Tibial nerve (tissue), 4 donors: ENCODE results near the gene TRIP10. TPM values are rescaled to one million over a fixed set of nuclear protein-coding genes. Genes with fewer than 3 reads are reported as not detected.
A peak's percentile ranks its signal among the peaks of the same experiment; 100 is the strongest.
"Not testable (repeated sequence)": the region's sequence is repeated elsewhere in the genome, so short reads cannot be mapped to it uniquely, and the experiment has no call there.

Experiments used
- DNase-seq, 2 donors: peaks; one replicate each; pipeline ENCODE4 v3.0.0-alpha.2; 2019; ENCODE audit warnings: low spot score in 2 of 2
- H3K27ac ChIP-seq, 4 donors: fragments of 200-600 bp; sonication (generic) in 3 of 4; one replicate each; pipeline ENCODE4 v1.5.1; 2017 to 2019; ENCODE audit warnings: mild to moderate bottlenecking in 1 of 4
- H3K27me3 ChIP-seq, 2 donors: fragments of 200-600 bp; sonication (generic) in 1 of 2; one replicate each; pipeline versions ENCODE4 v1.5.1 to v1.6.0; 2017 to 2019
- H3K36me3 ChIP-seq, 3 donors: fragments of 200-600 bp; sonication (generic); one replicate each; pipeline ENCODE4 v1.5.1; 2018 to 2019
- H3K4me1 ChIP-seq, 4 donors: fragments of 200-600 bp; sonication (generic) in 3 of 4; one replicate each; pipeline ENCODE4 v1.5.1; 2017 to 2019
- H3K4me3 ChIP-seq, 4 donors: fragments of 200-600 bp; sonication (generic) in 3 of 4; one replicate each; pipeline ENCODE4 v1.5.1; 2017 to 2019; ENCODE audit warnings: mild to moderate bottlenecking in 1 of 4, moderate library complexity in 1 of 4
- H3K9me3 ChIP-seq, 4 donors: fragments of 200-600 bp; sonication (generic) in 3 of 4; one replicate each; pipeline ENCODE4 v1.5.1; 2017 to 2019
- EP300 ChIP-seq, 2 donors: sonication (generic); formaldehyde crosslinking; IDR thresholded peaks; one replicate each; pipeline ENCODE4 v1.6.1; 2017; ENCODE audit warnings: antibody characterized with exemption in 2 of 2, mild to moderate bottlenecking in 1 of 2
- POLR2A ChIP-seq, 2 donors: fragments of 450-650 bp; IDR thresholded peaks; one replicate each; pipeline ENCODE4 v1.6.1; 2017; ENCODE audit warnings: antibody characterized with exemption in 2 of 2, mild to moderate bottlenecking in 2 of 2, moderate library complexity in 2 of 2
- WGBS, 2 donors: methylation state at CpG; one replicate each; pipeline ENCODE4 v1.1.5; 2018; 5-methylcytosine and 5-hydroxymethylcytosine counted together
- total RNA-seq, 4 donors: library from RNA; depleted of rRNA; stranded (reverse); fragments of >200 nt; gene quantifications; one replicate each; pipeline ENCODE4 v1.1.0, GENCODE V29; 2016
- TF ChIP-seq, protein P1 (sequence below), 5 experiments: fragments of 200-600 bp in 3 of 5; fragments of 450-650 bp in 2 of 5; sonication (generic) in 3 of 5; IDR thresholded peaks; one replicate each; pipeline ENCODE4 v1.5.1; 2016 to 2019; ENCODE audit warnings: antibody characterized with exemption in 5 of 5, mild to moderate bottlenecking in 3 of 5, moderate library complexity in 2 of 5

Gene TRIP10
- total RNA-seq, 4 donors from 2014 or later, result 96.1 to 148 (median 110) TPM

DNA sequence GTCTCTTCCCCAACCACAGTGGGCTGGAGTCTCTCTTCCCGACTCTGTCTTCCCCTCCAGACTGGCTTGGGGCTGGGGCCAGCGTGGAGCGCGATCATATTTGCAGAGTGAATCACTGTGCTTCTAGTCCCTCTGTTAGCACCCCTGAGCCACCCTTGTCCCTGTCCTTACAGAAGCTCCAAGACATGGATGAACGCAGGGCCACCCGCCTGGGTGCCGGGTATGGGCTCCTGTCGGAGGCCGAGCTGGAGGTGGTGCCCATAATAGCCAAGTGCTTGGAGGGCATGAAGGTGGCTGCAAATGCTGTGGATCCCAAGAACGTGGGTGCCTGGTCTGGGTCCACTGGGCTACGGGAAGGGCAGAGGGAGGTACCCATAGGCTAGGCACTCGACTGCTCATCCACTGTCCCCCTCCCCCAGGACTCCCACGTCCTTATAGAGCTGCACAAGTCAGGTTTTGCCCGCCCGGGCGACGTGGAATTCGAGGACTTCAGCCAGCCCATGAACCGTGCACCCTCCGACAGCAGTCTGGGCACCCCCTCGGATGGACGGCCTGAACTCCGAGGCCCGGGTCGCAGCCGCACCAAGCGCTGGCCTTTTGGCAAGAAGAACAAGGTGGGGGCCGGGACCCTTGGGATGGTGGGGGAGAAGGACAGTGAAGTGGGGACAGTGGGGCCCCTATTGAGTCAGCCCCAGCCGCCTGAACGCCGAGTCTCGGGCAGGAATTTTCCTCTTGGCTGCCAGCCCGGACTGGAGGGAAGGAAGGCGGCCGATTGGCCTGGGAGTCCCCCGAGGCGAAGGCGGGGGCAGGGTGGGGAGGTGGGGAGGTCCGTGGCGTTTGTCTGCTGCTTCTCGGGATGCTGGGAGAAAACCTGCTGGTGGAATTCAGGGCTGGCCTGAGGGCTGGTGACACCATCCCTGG, 5.2 kb downstream of the TRIP10 start:
- H3K27me3 ChIP-seq, result no peaks in the 10 kb centered on the region
- H3K4me3 ChIP-seq, result peak overlapping the region in 1 of 4 donors; percentile 22
- no peaks in the 10 kb centered on the region for H3K9me3 ChIP-seq
- peak overlapping the region; percentile 47 to 97 (median 73) for H3K27ac ChIP-seq
- DNase-seq, result peak; percentile 79 to 84
- WGBS, 2 donors, result 14 to 29% methylated on average over 32 of the region's 41 CpGs
- peaks cover 4 to 62% (median 8%) of the 10 kb centered on the region in 3 donors for H3K36me3 ChIP-seq
- no peak for TF ChIP-seq POLR2A (IDR thresholded peaks at IDR 0.05)
- peak; percentile 53 to 76 for TF ChIP-seq EP300 (IDR thresholded peaks at IDR 0.05)
- TF ChIP-seq, protein P1, sequence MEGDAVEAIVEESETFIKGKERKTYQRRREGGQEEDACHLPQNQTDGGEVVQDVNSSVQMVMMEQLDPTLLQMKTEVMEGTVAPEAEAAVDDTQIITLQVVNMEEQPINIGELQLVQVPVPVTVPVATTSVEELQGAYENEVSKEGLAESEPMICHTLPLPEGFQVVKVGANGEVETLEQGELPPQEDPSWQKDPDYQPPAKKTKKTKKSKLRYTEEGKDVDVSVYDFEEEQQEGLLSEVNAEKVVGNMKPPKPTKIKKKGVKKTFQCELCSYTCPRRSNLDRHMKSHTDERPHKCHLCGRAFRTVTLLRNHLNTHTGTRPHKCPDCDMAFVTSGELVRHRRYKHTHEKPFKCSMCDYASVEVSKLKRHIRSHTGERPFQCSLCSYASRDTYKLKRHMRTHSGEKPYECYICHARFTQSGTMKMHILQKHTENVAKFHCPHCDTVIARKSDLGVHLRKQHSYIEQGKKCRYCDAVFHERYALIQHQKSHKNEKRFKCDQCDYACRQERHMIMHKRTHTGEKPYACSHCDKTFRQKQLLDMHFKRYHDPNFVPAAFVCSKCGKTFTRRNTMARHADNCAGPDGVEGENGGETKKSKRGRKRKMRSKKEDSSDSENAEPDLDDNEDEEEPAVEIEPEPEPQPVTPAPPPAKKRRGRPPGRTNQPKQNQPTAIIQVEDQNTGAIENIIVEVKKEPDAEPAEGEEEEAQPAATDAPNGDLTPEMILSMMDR (IDR thresholded peaks at IDR 0.05), result peak in 2 of 5 experiments; percentile 10 to 49
- H3K4me1 ChIP-seq, result peaks cover 0 to 52% (median 21%) of the 10 kb centered on the region in 4 donors

DNA sequence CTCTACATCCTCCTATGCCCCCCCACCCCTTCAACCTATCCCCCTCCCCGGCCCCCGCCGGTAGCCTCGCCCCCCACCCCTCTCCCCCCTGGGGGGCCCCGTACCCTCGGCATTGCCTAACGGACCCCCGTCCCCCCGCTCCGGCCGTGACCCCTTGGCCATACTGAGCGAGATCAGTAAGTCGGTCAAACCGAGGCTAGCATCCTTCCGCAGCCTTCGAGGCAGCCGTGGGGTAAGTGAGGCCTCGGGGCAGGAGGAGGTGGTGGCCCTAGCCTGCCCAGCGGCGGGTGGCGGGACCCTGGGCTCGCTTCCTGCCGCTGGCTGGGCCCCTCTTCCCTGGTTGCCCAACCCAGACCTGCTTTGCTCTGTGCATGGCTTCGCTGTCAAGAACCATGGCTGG, 6.5 kb downstream of the TRIP10 start:
- Histone ChIP-seq H3K4me3 (no peak overlapping the region), H3K9me3 (no peaks in the 10 kb centered on the region), H3K27ac (peak overlapping the region in 2 of 4 donors; percentile 73 to 97), H3K4me1 (peaks cover 0 to 58% (median 21%) of the 10 kb centered on the region in 4 donors), H3K36me3 (peaks cover 4 to 76% (median 22%) of the 10 kb centered on the region in 3 donors), H3K27me3 (no peaks in the 10 kb centered on the region)
- 89 to 94% methylated on average over 20 to 22 of the region's 24 CpGs for WGBS, 2 donors
- DNase-seq, result no peak
- TF ChIP-seq EP300 (IDR thresholded peaks at IDR 0.05) (no peak), POLR2A (IDR thresholded peaks at IDR 0.05) (no peak)
- TF ChIP-seq, protein P1 (IDR thresholded peaks at IDR 0.05), result no peak

DNA sequence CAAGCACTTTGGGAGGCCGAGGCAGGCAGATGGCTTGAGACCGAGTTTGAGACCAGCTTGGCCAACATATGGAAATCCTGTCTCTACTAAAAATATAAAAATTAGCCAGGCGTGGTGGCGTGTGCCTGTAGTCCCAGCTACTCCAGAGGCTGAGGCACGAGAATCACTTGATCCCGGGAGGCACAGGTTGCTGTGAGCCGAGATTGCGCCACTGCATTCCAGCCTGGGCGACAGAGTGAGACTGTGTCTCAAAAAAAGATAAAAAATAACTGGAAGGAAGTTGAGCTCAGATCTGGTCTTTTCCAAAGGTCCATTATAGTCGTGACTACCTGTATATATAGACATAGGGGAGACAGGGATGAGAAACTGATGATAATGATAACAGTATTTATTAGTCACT, 9.1 kb downstream of the TRIP10 start:
- DNase-seq, H3K27ac ChIP-seq, H3K27me3 ChIP-seq, H3K9me3 ChIP-seq, H3K4me3 ChIP-seq: not testable (repeated sequence)
- Histone ChIP-seq H3K36me3 (peaks cover 4 to 83% (median 22%) of the 10 kb centered on the region in 3 donors), H3K4me1 (peaks cover 0 to 42% (median 27%) of the 10 kb centered on the region in 4 donors)
- WGBS, 2 donors, result 85 to 91% methylated on average over 10 of the region's 10 CpGs

DNA sequence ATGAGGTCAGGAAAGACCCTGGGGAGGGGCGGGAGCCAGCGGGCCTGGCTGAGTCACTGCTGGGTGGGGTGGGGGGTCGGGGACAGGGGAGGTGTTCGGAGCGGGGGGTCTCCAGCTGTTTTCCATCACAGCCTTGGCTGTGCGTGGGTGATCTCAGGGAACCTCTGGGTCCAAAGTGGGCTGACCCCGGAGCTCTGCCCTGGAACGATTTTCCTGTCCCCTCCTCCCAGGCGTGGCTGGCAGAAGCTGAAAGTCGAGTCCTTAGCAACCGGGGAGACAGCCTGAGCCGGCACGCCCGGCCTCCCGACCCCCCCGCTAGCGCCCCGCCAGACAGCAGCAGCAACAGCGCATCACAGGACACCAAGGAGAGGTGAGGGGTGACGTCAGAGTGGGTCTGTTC, 10.6 kb downstream of the TRIP10 start:
- TF ChIP-seq POLR2A (IDR thresholded peaks at IDR 0.05), result no peak
- TF ChIP-seq EP300 (IDR thresholded peaks at IDR 0.05), result no peak
- TF ChIP-seq, protein P1 (IDR thresholded peaks at IDR 0.05), result no peak
- peaks cover 0 to 31% (median 15%) of the 10 kb centered on the region in 4 donors for H3K4me1 ChIP-seq
- no peak for DNase-seq
- H3K36me3 ChIP-seq, result peaks cover 4 to 73% (median 22%) of the 10 kb centered on the region in 3 donors
- 42 to 62% methylated on average over 20 of the region's 20 CpGs for WGBS, 2 donors
- peak overlapping the region in 2 of 4 donors; percentile 37 to 42 for H3K27ac ChIP-seq
- H3K27me3 ChIP-seq, result no peaks in the 10 kb centered on the region
- no peaks in the 10 kb centered on the region for H3K9me3 ChIP-seq
- H3K4me3 ChIP-seq, result no peak overlapping the region

DNA sequence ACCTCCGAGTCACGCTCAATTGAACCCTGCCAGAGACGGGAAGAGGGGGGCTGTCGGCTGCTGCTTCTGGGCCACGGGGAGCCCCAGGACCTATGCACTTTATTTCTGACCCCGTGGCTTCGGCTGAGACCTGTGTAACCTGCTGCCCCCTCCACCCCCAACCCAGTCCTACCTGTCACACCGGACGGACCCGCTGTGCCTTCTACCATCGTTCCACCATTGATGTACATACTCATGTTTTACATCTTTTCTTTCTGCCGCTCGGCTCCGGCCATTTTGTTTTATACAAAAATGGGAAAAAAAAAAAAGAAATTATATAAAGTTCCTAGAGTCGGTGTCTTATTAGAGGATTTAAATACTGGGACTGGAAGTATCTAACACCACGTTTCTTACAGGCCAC, 11.7 kb downstream of the TRIP10 start:
- H3K9me3 ChIP-seq, result no peaks in the 10 kb centered on the region
- H3K36me3 ChIP-seq, result peaks cover 4 to 65% (median 22%) of the 10 kb centered on the region in 3 donors
- H3K4me1 ChIP-seq, result peaks cover 0 to 23% (median 9%) of the 10 kb centered on the region in 4 donors
- no peaks in the 10 kb centered on the region for H3K27me3 ChIP-seq
- TF ChIP-seq, protein P1 (IDR thresholded peaks at IDR 0.05), result no peak
- no peak for TF ChIP-seq EP300 (IDR thresholded peaks at IDR 0.05)
- no peak for TF ChIP-seq POLR2A (IDR thresholded peaks at IDR 0.05)
- no peak overlapping the region for H3K27ac ChIP-seq
- no peak overlapping the region for H3K4me3 ChIP-seq
- WGBS, 2 donors, result 88 to 90% methylated on average over 16 of the region's 16 CpGs
- DNase-seq, result no peak
